WTC11 (cell line): ENCODE data around the gene PRDX1. TPM values are rescaled to one million over a fixed set of nuclear protein-coding genes. Genes with fewer than 3 reads are reported as not detected.

ENCODE experiments used
- ATAC-seq: fragments of 200-7000 bp; cut with Tn5 transposase; 2 replicates; pipeline ENCODE4 v1.10.0; 2021; ENCODE audit warnings: mild to moderate bottlenecking, moderate library complexity
- CTCF ChIA-PET: fragments of 300-600 bp; sonication (Branson Sonifier 250); formaldehyde crosslinking; loops from one replicate; lab custom pipeline; 2021; ENCODE audit warnings: antibody characterized with exemption; lab: Charles Lee
- POLR2A ChIA-PET: fragments of 350-600 bp; sonication (Branson Sonifier 250); formaldehyde crosslinking; loops from one replicate; lab custom pipeline; 2021; ENCODE audit warnings: antibody characterized with exemption; lab: Charles Lee
- DNase-seq: peaks from one replicate; pipeline ENCODE4 v3.0.0; 2021; ENCODE audit warnings: low spot score
- H3K27ac Mint-ChIP-seq: 2 replicates; pipeline ENCODE4 v1.8.0; 2021; ENCODE audit warnings: mixed read lengths
- H3K27me3 Mint-ChIP-seq: 2 replicates; pipeline ENCODE4 v1.8.0; 2021; ENCODE audit warnings: low read depth, mild to moderate bottlenecking, moderate library complexity, mixed read lengths
- H3K36me3 Mint-ChIP-seq: 2 replicates; pipeline ENCODE4 v1.8.0; 2021; ENCODE audit warnings: mixed read lengths
- H3K4me1 Mint-ChIP-seq: 2 replicates; pipeline ENCODE4 v1.8.0; 2022; ENCODE audit warnings: mixed read lengths
- H3K4me3 Mint-ChIP-seq: 2 replicates; pipeline ENCODE4 v1.8.0; 2021; ENCODE audit warnings: mild to moderate bottlenecking, moderate library complexity, mixed read lengths
- H3K9me3 Mint-ChIP-seq: 2 replicates; pipeline ENCODE4 v1.8.0; 2021; ENCODE audit warnings: mixed read lengths
- ESRRA ChIP-seq: sonication (generic); formaldehyde crosslinking; IDR thresholded peaks from 2 replicates; pipeline ENCODE4 v1.8.1; 2022; ENCODE audit warnings: mild to moderate bottlenecking, missing genetic modification reagents, borderline replicate concordance
- MXD4 ChIP-seq: fragments of 250-450 bp; sonication (Bioruptor Pico); IDR thresholded peaks from 2 replicates; pipeline ENCODE4 v1.8.0; 2021; ENCODE audit warnings: mild to moderate bottlenecking, moderate library complexity, borderline replicate concordance
- NFATC4 ChIP-seq: fragments of 250-450 bp; sonication (Bioruptor Pico); IDR thresholded peaks from 2 replicates; pipeline ENCODE4 v1.9.0; 2021; ENCODE audit warnings: mild to moderate bottlenecking
- PRRX2 ChIP-seq: fragments of 250-450 bp; sonication (Bioruptor Pico); IDR thresholded peaks from 2 replicates; pipeline ENCODE4 v1.8.0; 2021; ENCODE audit warnings: mild to moderate bottlenecking
- SMAD3 ChIP-seq: sonication (generic); formaldehyde crosslinking; IDR thresholded peaks from 2 replicates; pipeline ENCODE4 v1.8.0; 2022; ENCODE audit warnings: missing genetic modification reagents, mild to moderate bottlenecking, borderline replicate concordance
- TEAD1 ChIP-seq: sonication (generic); formaldehyde crosslinking; IDR thresholded peaks from 2 replicates; pipeline ENCODE4 v1.8.0; 2022; ENCODE audit warnings: mild to moderate bottlenecking, missing genetic modification reagents
- TEAD4 ChIP-seq: sonication (generic); formaldehyde crosslinking; IDR thresholded peaks from 2 replicates; pipeline ENCODE4 v1.8.0; 2022; ENCODE audit warnings: mild to moderate bottlenecking, missing genetic modification reagents
- ZBTB21 ChIP-seq: sonication (generic); formaldehyde crosslinking; IDR thresholded peaks from 2 replicates; pipeline ENCODE4 v1.8.1; 2023; ENCODE audit warnings: mild to moderate bottlenecking, missing genetic modification reagents, borderline replicate concordance
- ZNF416 ChIP-seq: fragments of 250-450 bp; sonication (Bioruptor Pico); IDR thresholded peaks from 2 replicates; pipeline ENCODE4 v1.9.0; 2021; ENCODE audit warnings: mild to moderate bottlenecking, inconsistent platforms
- total RNA-seq: library from RNA; stranded (reverse); gene quantifications from 3 replicates; pipeline ENCODE4 v1.2.3, GENCODE V29; 2021
- TF ChIP-seq, protein P1 (sequence below): sonication (generic); formaldehyde crosslinking; IDR thresholded peaks from 2 replicates; pipeline ENCODE4 v1.8.0; 2022; ENCODE audit warnings: mild to moderate bottlenecking, missing genetic modification reagents
- TF ChIP-seq, protein P2 (sequence below): fragments of 250-450 bp; sonication (Bioruptor Pico); IDR thresholded peaks from 2 replicates; pipeline ENCODE4 v1.9.0; 2021; ENCODE audit warnings: mild to moderate bottlenecking, borderline replicate concordance
- TF ChIP-seq, protein P3 (sequence below): sonication (generic); formaldehyde crosslinking; IDR thresholded peaks from 2 replicates; pipeline ENCODE4 v1.8.1; 2023; ENCODE audit warnings: mild to moderate bottlenecking, moderate library complexity, missing genetic modification reagents
- TF ChIP-seq, protein P4 (sequence below): fragments of 250-450 bp; sonication (Bioruptor Pico); IDR thresholded peaks from 2 replicates; pipeline ENCODE4 v1.8.0; 2021; ENCODE audit warnings: mild to moderate bottlenecking
- TF ChIP-seq, protein P5 (sequence below): sonication (generic); formaldehyde crosslinking; IDR thresholded peaks from 2 replicates; pipeline ENCODE4 v1.8.1; 2022; ENCODE audit warnings: mild to moderate bottlenecking, missing genetic modification reagents, moderate library complexity, borderline replicate concordance

PRDX1 gene
- total RNA-seq, 1 experiment from 2014 or later: 1,197 TPM

DNA sequence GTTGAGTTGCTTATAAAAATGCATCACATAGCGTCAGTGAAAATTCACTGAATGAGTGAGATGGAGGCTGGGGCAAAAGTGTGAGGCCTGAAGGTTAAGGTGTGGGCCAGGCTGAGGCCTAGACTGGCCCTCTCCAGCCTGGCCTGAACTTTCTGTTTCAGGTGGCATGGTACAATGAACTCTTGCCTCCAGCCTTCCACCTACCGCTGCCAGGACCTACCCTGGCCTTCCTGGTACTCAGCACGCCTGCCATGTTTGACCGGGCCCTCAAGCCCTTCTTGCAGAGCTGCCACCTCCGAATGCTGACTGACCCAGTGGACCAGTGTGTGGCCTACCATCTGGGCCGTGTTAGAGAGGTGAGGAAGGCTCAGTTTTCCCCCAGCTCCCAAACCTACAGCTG lies 14.5 kb downstream of the PRDX1 start:
- no peak overlapping the region for H3K27ac Mint-ChIP-seq
- H3K36me3 Mint-ChIP-seq: peaks cover 23% of the 10 kb centered on the region
- DNase-seq: no peak
- no peak overlapping the region for H3K4me3 Mint-ChIP-seq
- no peaks in the 10 kb centered on the region for H3K27me3 Mint-ChIP-seq
- TF ChIP-seq SMAD3 (CRISPR knock-in tag): no peak
- TF ChIP-seq, protein P1, sequence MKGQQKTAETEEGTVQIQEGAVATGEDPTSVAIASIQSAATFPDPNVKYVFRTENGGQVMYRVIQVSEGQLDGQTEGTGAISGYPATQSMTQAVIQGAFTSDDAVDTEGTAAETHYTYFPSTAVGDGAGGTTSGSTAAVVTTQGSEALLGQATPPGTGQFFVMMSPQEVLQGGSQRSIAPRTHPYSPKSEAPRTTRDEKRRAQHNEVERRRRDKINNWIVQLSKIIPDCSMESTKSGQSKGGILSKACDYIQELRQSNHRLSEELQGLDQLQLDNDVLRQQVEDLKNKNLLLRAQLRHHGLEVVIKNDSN (CRISPR knock-in tag): no peak
- TF ChIP-seq, protein P2, sequence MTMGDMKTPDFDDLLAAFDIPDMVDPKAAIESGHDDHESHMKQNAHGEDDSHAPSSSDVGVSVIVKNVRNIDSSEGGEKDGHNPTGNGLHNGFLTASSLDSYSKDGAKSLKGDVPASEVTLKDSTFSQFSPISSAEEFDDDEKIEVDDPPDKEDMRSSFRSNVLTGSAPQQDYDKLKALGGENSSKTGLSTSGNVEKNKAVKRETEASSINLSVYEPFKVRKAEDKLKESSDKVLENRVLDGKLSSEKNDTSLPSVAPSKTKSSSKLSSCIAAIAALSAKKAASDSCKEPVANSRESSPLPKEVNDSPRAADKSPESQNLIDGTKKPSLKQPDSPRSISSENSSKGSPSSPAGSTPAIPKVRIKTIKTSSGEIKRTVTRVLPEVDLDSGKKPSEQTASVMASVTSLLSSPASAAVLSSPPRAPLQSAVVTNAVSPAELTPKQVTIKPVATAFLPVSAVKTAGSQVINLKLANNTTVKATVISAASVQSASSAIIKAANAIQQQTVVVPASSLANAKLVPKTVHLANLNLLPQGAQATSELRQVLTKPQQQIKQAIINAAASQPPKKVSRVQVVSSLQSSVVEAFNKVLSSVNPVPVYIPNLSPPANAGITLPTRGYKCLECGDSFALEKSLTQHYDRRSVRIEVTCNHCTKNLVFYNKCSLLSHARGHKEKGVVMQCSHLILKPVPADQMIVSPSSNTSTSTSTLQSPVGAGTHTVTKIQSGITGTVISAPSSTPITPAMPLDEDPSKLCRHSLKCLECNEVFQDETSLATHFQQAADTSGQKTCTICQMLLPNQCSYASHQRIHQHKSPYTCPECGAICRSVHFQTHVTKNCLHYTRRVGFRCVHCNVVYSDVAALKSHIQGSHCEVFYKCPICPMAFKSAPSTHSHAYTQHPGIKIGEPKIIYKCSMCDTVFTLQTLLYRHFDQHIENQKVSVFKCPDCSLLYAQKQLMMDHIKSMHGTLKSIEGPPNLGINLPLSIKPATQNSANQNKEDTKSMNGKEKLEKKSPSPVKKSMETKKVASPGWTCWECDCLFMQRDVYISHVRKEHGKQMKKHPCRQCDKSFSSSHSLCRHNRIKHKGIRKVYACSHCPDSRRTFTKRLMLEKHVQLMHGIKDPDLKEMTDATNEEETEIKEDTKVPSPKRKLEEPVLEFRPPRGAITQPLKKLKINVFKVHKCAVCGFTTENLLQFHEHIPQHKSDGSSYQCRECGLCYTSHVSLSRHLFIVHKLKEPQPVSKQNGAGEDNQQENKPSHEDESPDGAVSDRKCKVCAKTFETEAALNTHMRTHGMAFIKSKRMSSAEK (CRISPR knock-in tag): 0 out of 2 replicates have a peak, but pooled peaks have one; percentile 12
- TF ChIP-seq ZBTB21 (CRISPR knock-in tag): no peak
- TF ChIP-seq NFATC4: 0 out of 2 replicates have a peak, but pooled peaks have one; percentile 6
- 0 out of 2 replicates have a peak, but pooled peaks have one; percentile 5 for TF ChIP-seq PRRX2
- TF ChIP-seq ZNF416: no peak
- CTCF ChIA-PET: interaction anchor here (2.1 kb wide), 1 partner anchor 147 kb away, joined by 5 read pairs; no protein-coding TSS in a partner anchor
- H3K4me1 Mint-ChIP-seq: no peaks in the 10 kb centered on the region
- no peaks in the 10 kb centered on the region for H3K9me3 Mint-ChIP-seq
- no peak; the same call in 1 of the 2 replicates for ATAC-seq
- POLR2A ChIA-PET: interaction anchor here (0.9 to 1.1 kb wide), 3 partner anchors 12 to 146 kb away, joined by 3 to 4 read pairs (median 3); partner anchors contain the start of gene PRDX1

DNA sequence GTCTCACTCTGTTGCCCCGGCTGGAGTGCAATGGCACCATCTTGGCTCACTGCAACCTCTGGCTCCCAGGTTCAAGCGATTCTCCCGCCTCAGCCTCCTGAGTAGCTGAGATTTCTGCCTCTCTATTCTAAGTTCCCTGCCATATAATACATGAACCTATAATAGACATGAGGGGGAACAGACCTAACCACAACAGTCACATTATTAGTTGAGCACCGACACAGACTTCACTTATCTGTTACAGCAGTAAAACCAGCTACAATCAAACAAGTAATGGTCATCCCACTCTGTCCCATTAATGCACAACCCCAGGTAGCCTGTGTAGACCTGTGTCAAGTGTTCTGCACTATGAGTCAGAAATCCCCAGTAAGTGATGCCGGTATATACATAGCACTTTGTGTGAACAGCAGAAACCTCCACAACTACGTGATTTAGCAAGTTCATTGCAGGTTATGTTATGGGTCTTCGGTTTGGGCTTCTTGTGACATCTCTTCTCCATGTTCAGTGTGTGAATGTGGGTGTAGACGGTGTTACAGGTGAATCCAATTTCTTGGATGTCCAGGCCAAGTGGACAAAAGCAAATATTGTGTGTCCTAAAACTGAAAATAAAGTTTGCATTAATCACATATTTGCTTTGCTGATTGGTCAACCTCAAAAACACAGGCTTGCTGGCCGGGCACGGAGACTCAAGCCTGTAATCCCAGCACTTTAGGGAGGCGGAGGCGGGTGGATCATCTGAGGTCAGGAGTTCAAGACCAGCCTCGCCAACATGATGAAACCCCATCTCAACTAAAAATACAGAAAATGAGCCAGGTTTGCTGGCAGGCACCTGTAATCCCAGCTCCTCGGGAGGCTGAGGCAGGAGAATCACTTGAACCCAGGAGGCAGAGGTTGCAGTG lies 18.0 kb downstream of the PRDX1 start:
- H3K9me3 Mint-ChIP-seq: no peaks in the 10 kb centered on the region
- TF ChIP-seq TEAD1: no peak
- TF ChIP-seq, protein P3, sequence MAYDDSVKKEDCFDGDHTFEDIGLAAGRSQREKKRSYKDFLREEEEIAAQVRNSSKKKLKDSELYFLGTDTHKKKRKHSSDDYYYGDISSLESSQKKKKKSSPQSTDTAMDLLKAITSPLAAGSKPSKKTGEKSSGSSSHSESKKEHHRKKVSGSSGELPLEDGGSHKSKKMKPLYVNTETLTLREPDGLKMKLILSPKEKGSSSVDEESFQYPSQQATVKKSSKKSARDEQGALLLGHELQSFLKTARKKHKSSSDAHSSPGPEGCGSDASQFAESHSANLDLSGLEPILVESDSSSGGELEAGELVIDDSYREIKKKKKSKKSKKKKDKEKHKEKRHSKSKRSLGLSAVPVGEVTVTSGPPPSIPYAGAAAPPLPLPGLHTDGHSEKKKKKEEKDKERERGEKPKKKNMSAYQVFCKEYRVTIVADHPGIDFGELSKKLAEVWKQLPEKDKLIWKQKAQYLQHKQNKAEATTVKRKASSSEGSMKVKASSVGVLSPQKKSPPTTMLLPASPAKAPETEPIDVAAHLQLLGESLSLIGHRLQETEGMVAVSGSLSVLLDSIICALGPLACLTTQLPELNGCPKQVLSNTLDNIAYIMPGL (CRISPR knock-in tag): no peak
- no peak for TF ChIP-seq ESRRA (CRISPR knock-in tag)
- TF ChIP-seq, protein P4, sequence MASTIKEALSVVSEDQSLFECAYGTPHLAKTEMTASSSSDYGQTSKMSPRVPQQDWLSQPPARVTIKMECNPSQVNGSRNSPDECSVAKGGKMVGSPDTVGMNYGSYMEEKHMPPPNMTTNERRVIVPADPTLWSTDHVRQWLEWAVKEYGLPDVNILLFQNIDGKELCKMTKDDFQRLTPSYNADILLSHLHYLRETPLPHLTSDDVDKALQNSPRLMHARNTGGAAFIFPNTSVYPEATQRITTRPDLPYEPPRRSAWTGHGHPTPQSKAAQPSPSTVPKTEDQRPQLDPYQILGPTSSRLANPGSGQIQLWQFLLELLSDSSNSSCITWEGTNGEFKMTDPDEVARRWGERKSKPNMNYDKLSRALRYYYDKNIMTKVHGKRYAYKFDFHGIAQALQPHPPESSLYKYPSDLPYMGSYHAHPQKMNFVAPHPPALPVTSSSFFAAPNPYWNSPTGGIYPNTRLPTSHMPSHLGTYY (CRISPR knock-in tag): no peak
- TF ChIP-seq, protein P5, sequence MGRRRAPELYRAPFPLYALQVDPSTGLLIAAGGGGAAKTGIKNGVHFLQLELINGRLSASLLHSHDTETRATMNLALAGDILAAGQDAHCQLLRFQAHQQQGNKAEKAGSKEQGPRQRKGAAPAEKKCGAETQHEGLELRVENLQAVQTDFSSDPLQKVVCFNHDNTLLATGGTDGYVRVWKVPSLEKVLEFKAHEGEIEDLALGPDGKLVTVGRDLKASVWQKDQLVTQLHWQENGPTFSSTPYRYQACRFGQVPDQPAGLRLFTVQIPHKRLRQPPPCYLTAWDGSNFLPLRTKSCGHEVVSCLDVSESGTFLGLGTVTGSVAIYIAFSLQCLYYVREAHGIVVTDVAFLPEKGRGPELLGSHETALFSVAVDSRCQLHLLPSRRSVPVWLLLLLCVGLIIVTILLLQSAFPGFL (CRISPR knock-in tag): no peak
- no peak for TF ChIP-seq MXD4 (CRISPR knock-in tag)
- TF ChIP-seq TEAD4 (CRISPR knock-in tag): no peak
- ATAC-seq (no peak), DNase-seq (no peak)
- H3K27ac Mint-ChIP-seq: no peak overlapping the region
- H3K4me3 Mint-ChIP-seq: no peak overlapping the region
- ChIA-PET CTCF (no interaction called here), POLR2A (no interaction called here)
- H3K27me3 Mint-ChIP-seq: no peaks in the 10 kb centered on the region
- H3K36me3 Mint-ChIP-seq: peaks cover 2% of the 10 kb centered on the region
- H3K4me1 Mint-ChIP-seq: peaks cover 15% of the 10 kb centered on the region
